HG02870 (cell line): ENCODE data around the gene EMC8.

ENCODE experiments used
- ATAC-seq: cut with Tn5 transposase; IDR thresholded peaks from one replicate; pipeline ENCODE4 v1.9.1; 2021; ENCODE audit warnings: mild to moderate bottlenecking, moderate library complexity; ENCODE audit not compliant: unreplicated experiment

The EMC8 gene

DNA sequence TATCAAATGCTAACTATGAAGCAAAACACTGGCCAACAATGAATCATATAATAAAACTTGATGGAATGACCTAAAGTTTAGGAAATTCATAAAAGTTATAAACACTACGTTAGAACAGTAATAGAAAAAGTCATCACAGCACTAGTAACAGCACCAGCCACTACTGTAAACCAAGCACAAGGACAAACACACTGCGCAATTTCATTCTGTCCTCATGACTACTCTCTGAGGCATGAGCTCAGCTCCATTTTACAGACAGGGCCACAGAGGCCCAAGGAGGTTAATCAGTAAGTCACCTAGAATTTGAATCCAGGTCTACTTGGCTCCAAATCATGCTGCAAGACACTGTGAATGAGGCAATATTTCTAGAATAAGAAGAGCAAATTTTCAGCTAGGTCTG is 13.4 kb downstream of the EMC8 start:
- no peak for ATAC-seq

GRCh38 chr16:85784813-85785212 is 14.5 kb downstream of the EMC8 start:
- no peak for ATAC-seq

DNA sequence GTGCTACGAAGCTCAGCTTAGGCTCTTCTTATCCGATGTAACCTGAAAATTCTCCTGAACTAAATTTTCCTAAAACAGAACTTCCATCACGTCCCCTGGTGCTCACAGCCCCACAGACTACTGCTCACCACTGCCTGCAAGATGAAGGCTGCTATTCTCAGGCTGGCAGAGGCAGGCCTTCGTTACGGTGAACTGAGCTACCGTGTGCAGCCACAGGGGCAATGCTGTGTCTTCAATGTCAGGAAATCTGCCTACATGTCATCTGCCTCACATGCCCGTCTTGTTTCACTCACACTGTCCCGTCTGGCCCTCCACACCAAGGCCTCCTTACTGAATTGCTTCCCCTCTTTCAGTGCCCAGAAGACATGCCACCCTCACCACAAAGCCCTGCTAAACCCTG is 15.9 kb downstream of the EMC8 start:
- no peak for ATAC-seq

GRCh38 chr16:85782451-85782850 is 16.9 kb downstream of the EMC8 start:
- ATAC-seq: no peak

DNA sequence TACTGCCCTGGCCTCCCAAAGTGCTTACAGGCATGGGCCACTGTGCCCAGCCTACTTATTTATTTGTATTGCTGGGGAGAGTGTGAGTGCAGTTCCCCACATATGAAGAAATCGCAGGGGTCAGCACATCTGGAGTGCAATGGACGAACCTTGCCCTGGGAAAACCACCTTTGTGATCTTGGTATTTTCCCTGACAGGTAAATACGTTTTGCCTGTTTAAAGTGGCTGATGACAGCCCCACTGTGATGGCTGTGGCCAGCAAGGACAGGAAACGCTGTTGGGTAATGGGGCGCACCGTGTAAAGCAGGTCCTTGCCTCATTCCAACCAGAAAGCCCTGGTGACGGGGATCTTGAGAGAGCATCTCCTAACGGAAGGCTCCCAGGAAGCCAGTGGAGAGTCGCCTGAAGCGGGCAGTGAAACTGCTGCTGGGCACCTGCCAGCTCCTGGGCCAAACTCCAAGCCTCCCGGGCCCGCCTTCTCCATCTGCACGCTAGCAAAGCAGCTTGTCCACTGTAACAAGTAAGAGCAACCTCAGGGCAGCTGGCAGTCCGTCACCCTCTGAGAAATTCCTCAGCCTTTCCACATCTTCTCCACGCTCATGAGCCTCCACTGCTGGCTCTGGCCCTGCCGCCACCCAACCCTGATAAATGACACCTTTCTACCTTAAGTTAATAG is 17.5 kb downstream of the EMC8 start:
- no peak for ATAC-seq

GRCh38 chr16:85781156-85781555 is 18.2 kb downstream of the EMC8 start:
- no peak for ATAC-seq

DNA sequence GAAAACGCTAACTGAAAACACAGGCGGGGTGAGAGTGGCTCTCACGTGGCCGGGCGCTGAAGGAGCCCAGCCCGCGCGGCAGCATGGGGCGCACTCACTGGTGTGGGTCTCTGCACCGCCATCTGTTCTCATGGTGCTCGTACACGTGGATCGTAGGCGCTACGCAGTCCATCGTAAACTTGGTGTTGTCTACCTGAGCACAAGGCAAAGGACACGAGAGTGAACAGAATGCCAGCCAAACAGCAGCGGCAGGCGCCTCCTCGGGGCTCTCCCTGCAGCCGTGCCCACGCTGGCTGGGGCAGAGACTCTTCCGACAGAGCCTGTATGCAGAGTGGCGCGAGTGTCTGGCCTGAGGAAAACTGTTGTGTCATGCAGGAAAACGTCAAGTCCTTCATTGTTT is 19.1 kb downstream of the EMC8 start:
- ATAC-seq: no peak

DNA sequence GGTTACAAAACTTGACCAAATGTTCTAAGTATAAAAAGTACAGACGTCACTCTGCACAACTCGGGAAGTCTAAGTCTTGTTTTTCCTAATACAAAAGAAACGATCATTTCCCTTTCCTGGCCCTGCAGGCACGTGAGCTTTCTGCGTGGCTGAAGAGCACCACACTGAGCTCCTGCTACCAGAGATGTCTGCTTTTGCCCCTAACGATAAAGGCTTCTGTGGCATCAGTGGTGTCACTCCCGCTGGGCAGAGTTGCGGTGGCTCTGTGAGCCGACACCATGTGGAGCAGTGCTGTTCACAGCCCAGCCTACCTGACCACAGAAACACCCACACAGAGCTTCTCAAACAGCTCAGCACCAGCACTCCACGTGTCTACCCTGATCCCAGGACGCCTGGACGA is 20.5 kb downstream of the EMC8 start:
- ATAC-seq: no peak

DNA sequence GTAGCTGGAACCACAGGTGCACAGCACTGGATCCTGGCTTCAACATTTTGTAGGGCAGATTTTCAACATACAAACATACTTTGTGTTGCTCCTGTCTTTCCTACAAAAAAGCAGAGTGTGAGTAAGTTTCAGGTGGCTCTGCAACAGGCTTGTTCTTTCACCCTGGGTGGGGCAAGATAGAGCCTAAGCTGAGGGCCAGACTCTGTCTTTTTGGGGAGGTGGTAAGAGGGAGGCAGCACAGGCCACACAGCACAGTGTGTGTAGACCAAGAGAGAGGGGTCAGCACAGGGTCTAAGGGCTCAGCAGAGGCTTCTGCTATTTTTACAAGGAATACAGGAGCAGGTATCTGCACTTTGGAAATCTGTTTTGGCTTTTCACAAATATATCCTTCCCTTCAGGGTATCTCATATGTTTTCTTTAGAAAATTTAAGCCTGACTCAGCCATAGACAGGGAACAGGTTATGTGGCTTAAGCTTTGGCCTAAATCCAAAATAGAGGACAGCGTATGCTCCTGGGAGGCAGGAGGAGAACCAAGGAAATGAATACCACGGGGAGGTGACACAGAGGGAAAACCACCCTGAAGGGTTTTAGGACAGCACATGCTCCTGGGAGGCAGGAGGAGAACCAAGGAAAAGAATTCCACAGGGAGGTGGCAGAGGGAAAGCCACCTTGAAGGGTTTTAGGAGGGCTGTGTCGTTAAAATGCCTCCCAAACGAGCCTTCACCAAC is 21.6 kb downstream of the EMC8 start:
- ATAC-seq: no peak

DNA sequence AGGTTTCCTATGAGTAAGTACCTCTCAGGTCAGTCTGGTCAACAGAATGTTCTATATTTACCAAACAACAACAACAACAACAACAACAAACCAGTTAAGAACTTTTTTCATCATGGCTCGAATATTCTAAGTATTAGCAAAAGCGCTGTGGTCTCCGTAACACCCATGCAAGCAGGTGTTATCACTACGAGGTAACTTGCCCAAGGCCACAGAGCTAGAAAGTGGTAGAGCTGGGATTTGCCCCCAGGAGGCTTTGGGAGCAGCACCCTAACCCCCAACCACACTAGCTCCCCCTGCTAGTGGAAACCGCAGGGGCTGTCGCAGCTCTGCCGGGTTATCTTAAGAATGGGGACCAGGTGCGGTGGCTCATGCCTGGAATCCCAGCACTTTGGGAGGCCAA is 24.5 kb downstream of the EMC8 start:
- no peak for ATAC-seq

DNA sequence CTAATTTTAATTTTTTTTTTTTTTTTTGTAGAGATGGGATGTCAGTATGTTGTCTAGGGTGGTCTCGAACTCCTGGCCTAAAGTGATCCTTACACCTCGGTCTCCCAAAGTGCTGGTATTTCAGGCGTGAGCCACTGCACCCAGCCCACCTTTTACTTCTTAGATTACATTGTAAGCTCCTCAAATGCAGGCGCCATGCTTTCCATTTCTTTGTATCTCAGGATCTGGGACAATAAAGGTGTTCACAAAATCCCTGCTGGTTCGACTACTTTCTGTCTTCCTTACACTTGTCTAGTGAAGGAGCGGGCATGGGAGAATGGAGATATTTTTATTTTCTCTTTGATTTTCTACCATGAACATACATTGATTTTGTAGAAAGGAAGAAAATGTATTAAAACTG is 25.2 kb downstream of the EMC8 start:
- no peak for ATAC-seq

GRCh38 chr16:85773044-85773443 is 26.3 kb downstream of the EMC8 start:
- no peak for ATAC-seq

DNA sequence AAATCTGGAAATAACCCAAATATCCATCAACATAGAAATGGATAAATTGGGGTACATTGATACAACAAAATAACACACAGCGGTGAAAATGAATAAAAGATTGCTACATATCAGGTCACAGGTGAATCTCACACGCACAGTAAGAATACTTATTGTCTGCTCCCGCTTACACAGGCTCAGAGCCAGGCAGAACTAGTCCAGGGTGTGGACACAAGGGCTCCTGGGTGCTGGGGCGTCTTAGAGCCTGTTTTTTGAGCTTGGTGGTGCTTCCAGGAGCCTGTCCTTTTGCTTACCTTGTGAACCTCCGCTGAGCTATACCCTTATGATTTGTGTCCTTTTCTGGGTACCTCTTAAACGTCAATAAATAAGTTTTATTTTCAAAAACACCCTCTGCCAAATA is 28.6 kb downstream of the EMC8 start:
- no peak for ATAC-seq

- no peak for ATAC-seq
Observed at GRCh38 chr16:85768199-85768598, 31.1 kb downstream of the EMC8 start.

- no peak for ATAC-seq
Observed at GRCh38 chr16:85767531-85767930, 31.8 kb downstream of the EMC8 start.

GRCh38 chr16:85765767-85766166 is 33.6 kb downstream of the EMC8 start:
- no peak for ATAC-seq

DNA sequence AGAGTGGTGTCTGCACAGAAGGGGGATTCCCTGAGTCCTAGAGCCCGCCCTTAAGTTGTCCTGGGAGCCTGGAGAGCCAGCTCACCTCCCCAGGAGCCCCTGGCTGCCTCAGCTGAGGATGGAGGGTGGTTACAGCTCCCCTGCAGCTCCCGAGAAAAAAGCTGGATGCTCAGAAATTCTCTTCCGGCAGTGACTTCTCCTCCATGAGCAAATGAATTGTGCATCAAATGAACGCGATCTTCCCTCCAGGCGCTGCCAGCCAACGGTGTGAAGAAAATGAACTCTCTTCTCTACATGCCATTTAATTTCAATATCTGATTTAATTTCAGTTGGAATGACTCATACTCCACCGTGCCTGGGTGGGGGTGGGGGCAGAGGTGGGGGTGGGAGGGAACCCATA is 34.1 kb downstream of the EMC8 start:
- no peak for ATAC-seq

DNA sequence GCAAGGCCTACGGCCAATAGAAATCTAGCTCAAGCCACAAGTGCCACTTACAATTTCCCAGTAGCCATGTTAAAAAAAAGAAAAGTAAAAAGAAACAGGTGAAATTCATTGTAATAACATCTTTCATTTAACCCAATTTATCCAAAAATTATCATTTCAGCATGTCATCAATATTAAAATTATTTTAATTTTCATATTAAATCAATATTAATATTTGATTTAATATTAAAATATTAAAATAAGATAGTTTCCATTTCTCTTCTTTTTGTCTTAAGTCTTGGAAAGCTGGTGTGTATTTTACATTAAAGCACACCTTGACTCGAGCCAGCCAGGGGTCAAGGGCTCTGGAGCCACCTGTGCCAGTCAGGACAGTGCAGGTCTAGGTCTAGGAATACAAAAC is 35.7 kb downstream of the EMC8 start:
- ATAC-seq: no peak

GRCh38 chr16:85762970-85763369 is 36.4 kb downstream of the EMC8 start:
- ATAC-seq: no peak

DNA sequence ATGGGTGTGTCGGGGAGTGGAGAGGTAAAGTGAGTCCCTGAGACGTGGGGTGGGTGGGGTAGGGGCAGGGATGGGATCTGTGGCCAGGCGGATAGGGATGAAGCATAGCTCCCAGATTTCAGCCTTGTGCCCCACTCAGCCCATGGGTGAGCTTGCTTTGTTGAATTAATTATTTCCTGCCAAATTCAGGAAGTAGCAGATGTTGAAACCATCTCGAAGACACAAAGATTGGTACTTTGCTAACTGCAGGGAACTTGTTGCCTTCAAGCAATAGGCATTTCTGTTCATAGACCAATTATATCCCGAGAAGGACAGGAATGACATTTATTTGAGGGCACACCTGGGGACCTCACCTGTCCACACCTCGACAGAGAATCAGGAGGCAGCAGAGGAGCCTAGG is 37.5 kb downstream of the EMC8 start:
- ATAC-seq: no peak

DNA sequence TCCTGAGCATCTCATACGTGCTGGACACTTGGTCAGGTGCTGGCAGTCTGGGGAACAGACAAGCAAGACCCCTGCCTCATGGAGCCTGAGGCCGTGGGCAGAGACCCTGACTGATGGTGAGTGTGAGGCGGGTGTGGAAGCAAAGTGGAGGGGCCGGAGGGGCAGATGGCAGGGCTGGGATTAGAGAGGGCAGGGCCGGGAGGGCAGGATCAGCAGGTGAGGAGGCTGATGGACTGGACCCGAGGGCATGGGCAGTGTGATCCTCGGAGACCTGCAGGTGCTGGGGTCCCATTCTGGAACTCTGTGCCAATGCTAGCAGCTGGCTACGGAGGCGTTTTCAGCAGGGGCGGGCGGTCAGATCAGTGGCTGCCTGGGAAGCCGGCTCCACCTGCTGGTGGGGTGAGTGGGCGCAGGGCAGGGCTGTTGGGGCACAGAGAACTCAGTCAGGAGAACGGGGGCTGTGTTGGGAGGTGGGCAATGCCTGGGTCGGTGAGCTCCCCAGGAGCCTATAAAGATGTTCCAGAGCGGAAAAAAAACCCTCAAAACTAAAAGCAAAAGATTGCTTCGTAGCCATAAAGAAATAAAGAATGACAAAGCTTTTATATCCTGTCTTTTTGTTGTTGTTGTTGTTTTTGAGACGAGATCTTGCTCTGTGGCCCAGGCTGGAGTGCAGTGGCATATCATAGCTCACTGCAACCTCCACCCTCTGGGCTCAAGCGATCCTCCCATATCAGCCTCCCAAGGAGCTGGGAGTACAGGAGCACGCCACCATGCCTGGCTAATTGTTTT is 39.5 kb downstream of the EMC8 start:
- no peak for ATAC-seq

GRCh38 chr16:85759136-85759535 is 40.2 kb downstream of the EMC8 start:
- ATAC-seq: no peak
